PFSK-1 (cell line): ENCODE data around the gene MX1. TPM values are rescaled to one million over a fixed set of nuclear protein-coding genes. Genes with fewer than 3 reads are reported as not detected.

ENCODE experiments used
- FOXP2 ChIP-seq: optimal IDR thresholded peaks from 2 replicates; pipeline ENCODE3; 2011; ENCODE audit warnings: borderline replicate concordance, control low read depth, inconsistent platforms; ENCODE audit not compliant: insufficient read depth; ENCODE audit errors: extremely low read length, extremely low read depth
- POLR2AphosphoS5 ChIP-seq: IDR thresholded peaks from 2 replicates; pipeline ENCODE4 v1.6.1; 2012; ENCODE audit warnings: low read depth, mild to moderate bottlenecking, control low read depth, low read length, moderate library complexity
- REST ChIP-seq, 2 experiments: IDR thresholded peaks; 2 replicates each; pipeline versions ENCODE4 v1.6.1 to v1.8.0; 2011 to 2012; ENCODE audit warnings: low read depth in 2 of 2, low read length in 2 of 2, control low read depth in 1 of 2, inconsistent platforms in 1 of 2, mild to moderate bottlenecking in 1 of 2, moderate library complexity in 1 of 2; ENCODE audit not compliant: insufficient read depth in 1 of 2
- SIN3A ChIP-seq: IDR thresholded peaks from 2 replicates; pipeline ENCODE4 v1.6.1; 2012; ENCODE audit warnings: mild to moderate bottlenecking, low read length, moderate library complexity, borderline replicate concordance; ENCODE audit not compliant: insufficient read depth
- TAF1 ChIP-seq: IDR thresholded peaks from 2 replicates; pipeline ENCODE4 v1.6.1; 2012; ENCODE audit warnings: low read length, control low read depth, borderline replicate concordance; ENCODE audit not compliant: insufficient read depth
- polyA plus RNA-seq: library from polyadenylated mRNA; unstranded; fragments of >200 nt; gene quantifications from one replicate; pipeline ENCODE4 v1.2.1, GENCODE V29; 2012; ENCODE audit warnings: low read depth, missing spikeins; ENCODE audit not compliant: insufficient read length

The MX1 gene, protein sequence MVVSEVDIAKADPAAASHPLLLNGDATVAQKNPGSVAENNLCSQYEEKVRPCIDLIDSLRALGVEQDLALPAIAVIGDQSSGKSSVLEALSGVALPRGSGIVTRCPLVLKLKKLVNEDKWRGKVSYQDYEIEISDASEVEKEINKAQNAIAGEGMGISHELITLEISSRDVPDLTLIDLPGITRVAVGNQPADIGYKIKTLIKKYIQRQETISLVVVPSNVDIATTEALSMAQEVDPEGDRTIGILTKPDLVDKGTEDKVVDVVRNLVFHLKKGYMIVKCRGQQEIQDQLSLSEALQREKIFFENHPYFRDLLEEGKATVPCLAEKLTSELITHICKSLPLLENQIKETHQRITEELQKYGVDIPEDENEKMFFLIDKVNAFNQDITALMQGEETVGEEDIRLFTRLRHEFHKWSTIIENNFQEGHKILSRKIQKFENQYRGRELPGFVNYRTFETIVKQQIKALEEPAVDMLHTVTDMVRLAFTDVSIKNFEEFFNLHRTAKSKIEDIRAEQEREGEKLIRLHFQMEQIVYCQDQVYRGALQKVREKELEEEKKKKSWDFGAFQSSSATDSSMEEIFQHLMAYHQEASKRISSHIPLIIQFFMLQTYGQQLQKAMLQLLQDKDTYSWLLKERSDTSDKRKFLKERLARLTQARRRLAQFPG
- not detected for polyA plus RNA-seq

DNA sequence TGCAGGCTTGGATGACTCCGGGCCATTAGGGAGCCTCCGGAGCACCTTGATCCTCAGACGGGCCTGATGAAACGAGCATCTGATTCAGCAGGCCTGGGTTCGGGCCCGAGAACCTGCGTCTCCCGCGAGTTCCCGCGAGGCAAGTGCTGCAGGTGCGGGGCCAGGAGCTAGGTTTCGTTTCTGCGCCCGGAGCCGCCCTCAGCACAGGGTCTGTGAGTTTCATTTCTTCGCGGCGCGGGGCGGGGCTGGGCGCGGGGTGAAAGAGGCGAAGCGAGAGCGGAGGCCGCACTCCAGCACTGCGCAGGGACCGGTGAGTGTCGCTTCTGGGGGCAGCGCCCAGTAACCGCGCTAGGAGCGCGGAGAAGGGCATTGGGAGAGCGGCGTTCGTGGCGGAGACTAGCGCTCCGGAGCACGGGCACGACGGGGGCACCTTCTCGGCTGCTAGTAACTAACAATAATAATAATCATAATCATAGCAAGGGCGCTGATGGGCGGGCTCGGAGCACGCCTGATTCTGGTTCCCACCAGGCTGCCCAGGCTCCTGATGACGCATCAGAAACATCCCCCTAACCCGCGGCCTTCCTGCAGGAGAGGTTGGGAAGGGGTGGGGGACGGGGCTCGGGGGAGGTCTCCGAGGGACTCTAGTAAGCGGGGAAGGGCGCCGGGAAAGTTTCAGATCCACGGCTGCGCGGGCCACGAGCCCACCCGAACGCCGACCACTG lies at the start of gene MX1:
TSS of gene MX1 (plus strand) at position 286 of the 722 bp plus-strand sequence. CDS start 5,832 bp downstream, outside the sequence.
- TF ChIP-seq FOXP2 (no peak), REST (IDR thresholded peaks at IDR 0.05; ENCODE audit: insufficient read depth in 1 of 2, low read depth in 2 of 2, low read length in 2 of 2) (no peak), SIN3A (no peak)

DNA sequence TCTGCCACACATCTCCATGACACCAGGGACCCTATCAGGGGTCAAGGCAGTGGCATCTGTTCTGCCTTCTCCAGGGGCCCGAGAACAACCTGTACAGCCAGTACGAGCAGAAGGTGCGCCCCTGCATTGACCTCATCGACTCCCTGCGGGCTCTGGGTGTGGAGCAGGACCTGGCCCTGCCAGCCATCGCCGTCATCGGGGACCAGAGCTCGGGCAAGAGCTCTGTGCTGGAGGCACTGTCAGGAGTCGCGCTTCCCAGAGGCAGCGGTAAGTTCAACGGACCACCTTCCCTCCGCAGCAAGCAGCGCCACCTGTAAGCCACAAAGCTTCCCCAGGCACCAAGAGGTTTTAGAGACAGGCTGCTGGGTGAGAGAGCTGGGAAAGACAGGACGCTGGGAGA lies 48.3 kb upstream of the MX1 start:
- TF ChIP-seq REST (IDR thresholded peaks at IDR 0.05; ENCODE audit: insufficient read depth in 1 of 2, low read depth in 2 of 2, low read length in 2 of 2) (no peak), FOXP2 (no peak), SIN3A (no peak), TAF1 (no peak), POLR2AphosphoS5 (no peak)

DNA sequence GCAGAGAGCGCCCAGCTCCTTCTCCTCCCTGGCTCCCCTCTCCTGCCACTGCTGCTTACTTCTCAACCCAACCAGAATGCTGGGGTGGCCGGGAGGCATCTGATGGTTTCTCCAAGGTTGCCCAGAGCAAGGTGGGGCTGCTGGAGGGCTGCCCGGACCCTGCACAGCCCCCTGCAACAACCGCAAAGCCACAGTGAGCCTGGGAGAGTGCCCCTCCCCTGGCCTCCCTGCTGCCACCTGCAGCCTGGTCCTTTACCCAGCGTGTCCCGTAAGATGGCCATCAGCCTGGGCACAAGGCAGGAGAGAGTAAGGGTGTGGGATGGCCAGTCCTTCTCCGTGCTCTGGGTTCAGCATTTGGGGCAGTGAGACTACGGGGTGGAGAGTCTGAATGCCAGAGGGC lies 47.2 kb upstream of the MX1 start:
- TF ChIP-seq POLR2AphosphoS5 (no peak), FOXP2 (no peak), SIN3A (no peak), REST (IDR thresholded peaks at IDR 0.05; ENCODE audit: insufficient read depth in 1 of 2, low read depth in 2 of 2, low read length in 2 of 2) (no peak)

DNA sequence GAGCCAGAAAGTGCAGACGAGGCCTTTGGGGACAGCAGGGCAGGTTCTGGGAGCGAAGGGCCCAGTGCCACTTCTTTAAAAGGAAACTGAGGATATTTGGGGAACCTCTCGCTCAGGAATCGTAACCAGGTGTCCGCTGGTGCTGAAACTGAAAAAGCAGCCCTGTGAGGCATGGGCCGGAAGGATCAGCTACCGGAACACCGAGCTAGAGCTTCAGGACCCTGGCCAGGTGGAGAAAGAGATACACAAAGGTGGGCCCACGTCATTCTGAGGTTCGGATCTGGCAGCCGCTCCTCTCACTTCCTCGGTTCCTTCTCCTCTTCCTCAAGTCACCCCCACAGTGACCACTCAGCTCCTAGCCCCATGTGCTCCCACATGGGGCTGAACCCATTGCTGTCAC lies 46.1 kb upstream of the MX1 start:
- TF ChIP-seq REST (IDR thresholded peaks at IDR 0.05; ENCODE audit: insufficient read depth in 1 of 2, low read depth in 2 of 2, low read length in 2 of 2), result no peak
- TF ChIP-seq POLR2AphosphoS5, result no peak
- no peak for TF ChIP-seq SIN3A
- TF ChIP-seq TAF1, result no peak
- no peak for TF ChIP-seq FOXP2
